H1 (cell line): Measurements from ENCODE around the gene FGF14. TPM values are rescaled to one million over a fixed set of nuclear protein-coding genes. Genes with fewer than 3 reads are reported as not detected.

Source experiments
- CTCF ChIA-PET: fragments of 300-600 bp; sonication (Branson Sonifier 250); formaldehyde crosslinking; loops from one replicate; lab custom pipeline; 2021; ENCODE audit not compliant: partially characterized antibody; lab: Charles Lee
- POLR2A ChIA-PET: fragments of 300-600 bp; sonication (Branson Sonifier 250); formaldehyde crosslinking; loops from one replicate; lab custom pipeline; 2021; ENCODE audit warnings: inconsistent platforms; ENCODE audit not compliant: partially characterized antibody; lab: Charles Lee
- DNase-seq, 2 experiments: peaks; one replicate each; pipeline versions ENCODE4 v3.0.0 to v3.0.0-alpha.2; 2010 to 2022; ENCODE audit warnings: low spot score in 2 of 2, low read depth in 1 of 2, mixed read lengths in 1 of 2
- FAIRE-seq: peaks from 2 replicates; lab custom pipeline; 2011; peaks lifted over from hg19 to GRCh38; lab: Jason Lieb, UNC
- H2AFZ ChIP-seq: 2 replicates; pipeline ENCODE4 v1.8.1; 2012; ENCODE audit warnings: low read length, inconsistent platforms
- H2AK5ac ChIP-seq: 2 replicates; pipeline ENCODE4 v1.6.1; 2013; ENCODE audit warnings: low read depth, low read length
- H2BK120ac ChIP-seq: replicated peaks from 2 replicates; pipeline ENCODE3; 2013; ENCODE audit warnings: low read depth, low read length, inconsistent platforms
- H2BK12ac ChIP-seq: 2 replicates; pipeline ENCODE4 v1.6.1; 2013; ENCODE audit warnings: low read depth, low read length
- H2BK15ac ChIP-seq: 2 replicates; pipeline ENCODE4 v1.6.1; 2013; ENCODE audit warnings: low read length
- H2BK20ac ChIP-seq: 2 replicates; pipeline ENCODE4 v1.6.1; 2013; ENCODE audit warnings: low read length
- H2BK5ac ChIP-seq: 2 replicates; pipeline ENCODE4 v1.6.1; 2013; ENCODE audit warnings: low read depth, low read length
- H3K14ac ChIP-seq: 2 replicates; pipeline ENCODE4 v1.6.1; 2013; ENCODE audit warnings: inconsistent platforms; ENCODE audit not compliant: insufficient read length
- H3K18ac ChIP-seq: 2 replicates; pipeline ENCODE4 v1.6.1; 2013; ENCODE audit warnings: low read length; ENCODE audit errors: extremely low read depth
- H3K23ac ChIP-seq: 2 replicates; pipeline ENCODE4 v1.6.1; 2013; ENCODE audit warnings: inconsistent platforms; ENCODE audit not compliant: insufficient read length
- H3K23me2 ChIP-seq: 2 replicates; pipeline ENCODE4 v1.6.1; 2013; ENCODE audit warnings: low read depth, low read length
- H3K27ac ChIP-seq: 2 replicates; pipeline ENCODE4 v1.6.1; 2011; ENCODE audit warnings: low read depth, low read length, inconsistent platforms
- H3K27me3 ChIP-seq, 4 experiments: replicated peaks in 1 of 4; 1 replicate in 1 of 4; 2 replicates in 3 of 4; pipeline versions ENCODE4 v1.6.1 to v1.8.1; 2011 to 2013; ENCODE audit warnings: low read length in 3 of 4, mild to moderate bottlenecking in 3 of 4, inconsistent platforms in 2 of 4, mixed read lengths in 2 of 4, moderate library complexity in 1 of 4; ENCODE audit not compliant: control insufficient read depth in 3 of 4, insufficient read depth in 3 of 4; ENCODE audit errors: extremely low read depth in 1 of 4
- H3K36me3 ChIP-seq, 4 experiments: 2 replicates each; pipeline versions ENCODE4 v1.6.1 to v1.8.1; 2011 to 2013; ENCODE audit warnings: mild to moderate bottlenecking in 4 of 4, low read length in 3 of 4, moderate library complexity in 2 of 4, control low read depth in 1 of 4, inconsistent platforms in 1 of 4; ENCODE audit not compliant: insufficient read depth in 4 of 4, control insufficient read depth in 2 of 4
- H3K4ac ChIP-seq: replicated peaks from 2 replicates; pipeline ENCODE3; 2013; ENCODE audit warnings: low read length, low read depth, mixed read lengths, inconsistent platforms; ENCODE audit not compliant: insufficient read length
- H3K4me1 ChIP-seq, 4 experiments: replicated peaks in 1 of 4; 1 replicate in 1 of 4; 2 replicates in 3 of 4; pipeline versions ENCODE4 v1.6.1 to v1.8.1; 2011 to 2013; ENCODE audit warnings: low read length in 3 of 4, inconsistent platforms in 2 of 4, mixed read lengths in 1 of 4; ENCODE audit not compliant: insufficient read depth in 4 of 4, control insufficient read depth in 3 of 4
- H3K4me2 ChIP-seq, 2 experiments: 2 replicates each; pipeline versions ENCODE4 v1.6.1 to v1.8.1; 2011 to 2013; ENCODE audit warnings: low read depth in 2 of 2, low read length in 2 of 2, control low read depth in 1 of 2, inconsistent platforms in 1 of 2, mild to moderate bottlenecking in 1 of 2; ENCODE audit not compliant: insufficient read depth in 1 of 2
- H3K4me3 ChIP-seq, 4 experiments: fragments of 200-600, 300-600 bp in 1 of 4; sonication (generic), shearing (Covaris generic), sonication (Bioruptor Twin) in 1 of 4; 2 replicates each; pipeline versions ENCODE4 v1.5.1 to v1.8.1; 2011 to 2016; ENCODE audit warnings: low read length in 4 of 4, low read depth in 3 of 4, control low read depth in 2 of 4, inconsistent platforms in 2 of 4, mild to moderate bottlenecking in 2 of 4, mixed read lengths in 1 of 4, moderate library complexity in 1 of 4; ENCODE audit not compliant: insufficient read depth in 2 of 4; ENCODE audit errors: extremely low read depth in 1 of 4
- H3K56ac ChIP-seq: replicated peaks from 2 replicates; pipeline ENCODE3; 2013; ENCODE audit warnings: low read depth, mild to moderate bottlenecking, mixed read lengths, low read length, inconsistent platforms; ENCODE audit not compliant: insufficient read length
- H3K79me1 ChIP-seq: 2 replicates; pipeline ENCODE4 v1.6.1; 2013; ENCODE audit warnings: low read depth, low read length, control low read depth
- H3K79me2 ChIP-seq, 2 experiments: 2 replicates each; pipeline versions ENCODE4 v1.6.1 to v1.8.1; 2012 to 2013; ENCODE audit warnings: low read length in 2 of 2, mild to moderate bottlenecking in 2 of 2, inconsistent platforms in 1 of 2; ENCODE audit not compliant: insufficient read depth in 2 of 2, control insufficient read depth in 1 of 2
- H3K9ac ChIP-seq, 4 experiments: replicated peaks in 1 of 4; 1 replicate in 1 of 4; 2 replicates in 3 of 4; pipeline versions ENCODE4 v1.6.1 to v1.8.1; 2011 to 2013; ENCODE audit warnings: low read depth in 3 of 4, low read length in 3 of 4, control low read depth in 2 of 4, mild to moderate bottlenecking in 2 of 4, moderate library complexity in 2 of 4, inconsistent platforms in 1 of 4; ENCODE audit errors: extremely low read depth in 1 of 4
- H3K9me3 ChIP-seq, 2 experiments: 2 replicates each; pipeline versions ENCODE4 v1.6.1 to v1.8.1; 2012 to 2013; ENCODE audit warnings: mild to moderate bottlenecking in 2 of 2, moderate library complexity in 2 of 2, control low read depth in 1 of 2, inconsistent platforms in 1 of 2, low read depth in 1 of 2, low read length in 1 of 2, mixed read lengths in 1 of 2; ENCODE audit not compliant: insufficient read depth in 2 of 2
- H4K20me1 ChIP-seq, 2 experiments: replicated peaks in 1 of 2; 2 replicates each; pipeline versions ENCODE3 to v1.8.1; 2011 to 2013; ENCODE audit warnings: inconsistent platforms in 2 of 2, low read length in 2 of 2, mild to moderate bottlenecking in 1 of 2; ENCODE audit not compliant: insufficient read depth in 2 of 2, control insufficient read depth in 1 of 2
- H4K5ac ChIP-seq: 2 replicates; pipeline ENCODE4 v1.6.1; 2013; ENCODE audit warnings: low read length, low read depth, mixed read lengths, inconsistent platforms; ENCODE audit not compliant: insufficient read length
- H4K8ac ChIP-seq: 2 replicates; pipeline ENCODE4 v1.8.0; 2013; ENCODE audit warnings: mild to moderate bottlenecking, moderate library complexity, low read length, inconsistent platforms; ENCODE audit not compliant: insufficient read depth; ENCODE audit errors: extremely low read depth
- H4K91ac ChIP-seq: replicated peaks from 2 replicates; pipeline ENCODE3; 2013; ENCODE audit warnings: low read length, mixed read lengths, inconsistent platforms; ENCODE audit not compliant: insufficient read length
- ASH2L ChIP-seq: fragments of 200-600, 300-600 bp; sonication (generic); IDR thresholded peaks from one replicate; pipeline ENCODE4 v1.7.1; 2017; ENCODE audit warnings: low read length
- CEBPB ChIP-seq: IDR thresholded peaks from 2 replicates; pipeline ENCODE4 v1.6.1; 2012; ENCODE audit warnings: low read depth, low read length
- KDM4A ChIP-seq: IDR thresholded peaks from one replicate; pipeline ENCODE4 v1.7.1; 2012; ENCODE audit warnings: low read depth, mild to moderate bottlenecking, moderate library complexity, low read length, inconsistent platforms; ENCODE audit not compliant: severe bottlenecking
- KDM5A ChIP-seq: fragments of 200-600 bp; IDR thresholded peaks from 2 replicates; pipeline ENCODE4 v1.7.1; 2012; ENCODE audit warnings: mild to moderate bottlenecking, low read length, inconsistent platforms, mixed read lengths
- RAD21 ChIP-seq, 2 experiments: IDR thresholded peaks in 1 of 2; conservative IDR thresholded peaks in 1 of 2; 2 replicates each; pipeline ENCODE4 v1.6.1; 2011; ENCODE audit warnings: low read depth in 2 of 2, low read length in 2 of 2, improper control_type of control experiment in 1 of 2, inconsistent platforms in 1 of 2, mild to moderate bottlenecking in 1 of 2, moderate library complexity in 1 of 2
- SP4 ChIP-seq: IDR thresholded peaks from 2 replicates; pipeline ENCODE4 v1.6.1; 2012; ENCODE audit warnings: low read length, inconsistent platforms
- USF2 ChIP-seq: IDR thresholded peaks from 2 replicates; pipeline ENCODE4 v1.6.1; 2011; ENCODE audit warnings: low read length, improper control_type of control experiment
- polyA plus RNA-seq, 7 experiments: library from polyadenylated mRNA; depleted of rRNA in 3 of 7; stranded (reverse) in 5 of 7; unstranded in 2 of 7; fragments of >200 nt in 5 of 7; fragments of 200-250 nt in 2 of 7; gene quantifications; 1 replicate in 5 of 7; 2 replicates in 1 of 7; 4 replicates in 1 of 7; pipeline versions ENCODE4 v1.2.1 to v1.2.3, GENCODE V29; 2011 to 2013; ENCODE audit warnings: missing spikeins in 2 of 7, mixed read lengths in 2 of 7
- total RNA-seq: library from RNA; stranded (reverse); fragmentation: NEBNext Ultra II Directional; extraction: Animal tissue kit (Norgen Biotek cat#: 25700); gene quantifications from 2 replicates; pipeline ENCODE4 v1.2.1, GENCODE V29; 2021

Gene FGF14
- total and polyA plus RNA-seq, 2 of the 8 experiments (the other 6 are each of a cell fraction or from before 2014, with no cell fraction given), result 0.05 to 0.58 TPM

- no peak overlapping the region for H3K18ac ChIP-seq
- no peak overlapping the region for H2BK5ac ChIP-seq
- no peaks in the 10 kb centered on the region for H3K9me3 ChIP-seq
- H3K79me2 ChIP-seq, result no peaks in the 10 kb centered on the region
- H3K9ac ChIP-seq, result no peak overlapping the region
- H3K56ac ChIP-seq, result no peak overlapping the region
- no peak overlapping the region for H2AK5ac ChIP-seq
- H2BK12ac ChIP-seq, result no peak overlapping the region
- no peak overlapping the region for H3K14ac ChIP-seq
- TF ChIP-seq KDM4A (no peak), RAD21 (IDR thresholded peaks at IDR 0.05 in 1 of 2, conservative IDR thresholded peaks at IDR 0.05 in 1 of 2; ENCODE audit: low read depth in 2 of 2, low read length in 2 of 2) (no peak), ASH2L (no peak), SP4 (no peak), USF2 (no peak), CEBPB (no peak), KDM5A (no peak)
- H2BK20ac ChIP-seq, result no peak overlapping the region
- H3K23ac ChIP-seq, result no peak overlapping the region
- ChIA-PET CTCF (interaction anchor here (0.7 kb wide), 1 partner anchor 14 kb away, joined by 3 read pairs; no protein-coding TSS in a partner anchor), POLR2A (no interaction called here)
- no peak overlapping the region for H2AFZ ChIP-seq
- no peak overlapping the region for H3K4me3 ChIP-seq
- FAIRE-seq (no peak), DNase-seq (no peak)
- no peaks in the 10 kb centered on the region for H3K4me1 ChIP-seq
- H4K91ac ChIP-seq, result no peak overlapping the region
- no peaks in the 10 kb centered on the region for H3K23me2 ChIP-seq
- no peak overlapping the region for H2BK15ac ChIP-seq
- no peak overlapping the region for H3K4ac ChIP-seq
- no peak overlapping the region for H4K5ac ChIP-seq
- no peak overlapping the region for H2BK120ac ChIP-seq
- no peak overlapping the region for H3K4me2 ChIP-seq
- H3K36me3 ChIP-seq, result no peaks in the 10 kb centered on the region
- H3K27ac ChIP-seq, result no peak overlapping the region
- no peaks in the 10 kb centered on the region for H4K20me1 ChIP-seq
- no peak overlapping the region for H4K8ac ChIP-seq
- no peaks in the 10 kb centered on the region for H3K27me3 ChIP-seq
- H3K79me1 ChIP-seq, result no peaks in the 10 kb centered on the region
Measured at GRCh38 chr13:102177431-102177830, 224.4 kb downstream of the FGF14 start.
